ENCODE results near the gene HOXB5. TPM values are rescaled to one million over a fixed set of nuclear protein-coding genes. Genes with fewer than 3 reads are reported as not detected.

The HOXB5 gene
- total and polyA plus RNA-seq, 4 donors = 1.4 to 5.9 (median 3.6) TPM; not detected in 1

- Histone ChIP-seq H3K9me3 (ENCODE audit: control insufficient read depth, low read length) (no peaks in the 10 kb centered on the region), H3K27ac (ENCODE audit: low read depth in 1 of 2, low read length in 2 of 2) (no peak overlapping the region), H3K36me3 (ENCODE audit: control insufficient read depth in 1 of 2, insufficient read depth in 2 of 2, low read length in 1 of 2) (no peaks in the 10 kb centered on the region), H3K27me3 (ENCODE audit: control insufficient read depth in 1 of 2, insufficient read depth in 2 of 2, low read length in 1 of 2) (no peaks in the 10 kb centered on the region), H3K4me3 (ENCODE audit: low read length in 2 of 2) (no peak overlapping the region), H3K4me1 (ENCODE audit: control insufficient read depth in 1 of 2, insufficient read depth in 2 of 2, low read length in 2 of 2) (no peaks in the 10 kb centered on the region)
- intact Hi-C loops (cut with DNase I) = no loop called here
- DNase-seq = no peak
- WGBS, 2 donors = 89 to 94% methylated on average over 3 of the region's 3 CpGs
- no peak for ATAC-seq (ENCODE audit: low FRiP score)
Measured at GRCh38 chr17:48583708-48584222, 9.8 kb downstream of the HOXB5 start.

- ATAC-seq (ENCODE audit: low FRiP score) = no peak
- no peaks in the 10 kb centered on the region for H3K27me3 ChIP-seq (ENCODE audit: control insufficient read depth in 1 of 2, insufficient read depth in 2 of 2, low read length in 1 of 2)
- 33 to 53% methylated on average over 7 of the region's 7 CpGs for WGBS, 2 donors
Measured at GRCh38 chr17:48582750-48583069, 10.9 kb downstream of the HOXB5 start.

DNA sequence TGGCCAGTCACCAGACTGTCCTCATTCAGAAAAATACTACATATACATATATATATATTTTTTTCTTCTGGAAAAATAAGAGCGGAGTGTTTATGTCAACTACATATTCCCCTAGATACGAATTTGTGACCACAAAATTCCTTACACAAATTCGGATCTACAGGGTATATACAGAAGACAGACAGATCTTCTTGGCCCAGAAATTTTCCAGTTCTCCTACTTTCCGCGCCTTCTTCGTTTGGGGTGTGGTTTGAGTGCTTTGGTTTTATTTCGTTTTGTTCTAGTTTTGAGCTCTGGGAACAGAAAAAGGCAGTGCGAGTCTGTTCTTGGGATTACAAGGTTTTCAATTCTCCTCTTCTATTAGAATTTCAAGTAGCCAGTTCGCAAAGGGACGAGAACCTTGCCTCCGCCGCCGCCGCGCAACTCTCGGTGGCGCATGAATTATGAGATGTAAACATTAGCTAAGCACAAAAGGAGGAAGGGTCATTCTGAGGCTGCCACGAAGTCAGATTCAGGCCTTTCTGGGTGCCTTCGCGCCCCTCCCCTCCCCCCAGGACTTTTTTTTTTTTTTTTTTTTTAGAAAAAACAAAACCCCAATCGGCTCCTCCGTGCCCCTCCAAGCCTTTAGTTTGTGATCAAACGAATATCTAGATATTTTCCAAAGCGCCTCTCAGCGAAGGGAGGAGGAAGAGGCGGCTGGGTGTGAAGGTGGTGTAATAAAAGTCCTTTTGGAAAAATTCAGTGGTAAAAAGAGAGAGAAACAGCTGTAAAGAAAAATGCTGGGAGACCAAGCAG is 13.6 kb downstream of the HOXB5 start:
- WGBS, 2 donors = 75 to 77% methylated on average over 26 of the region's 26 CpGs
- ATAC-seq (ENCODE audit: low FRiP score) (no peak), DNase-seq (no peak)
- Histone ChIP-seq H3K27ac (ENCODE audit: low read depth in 1 of 2, low read length in 2 of 2) (no peak overlapping the region), H3K4me1 (ENCODE audit: control insufficient read depth in 1 of 2, insufficient read depth in 2 of 2, low read length in 2 of 2) (no peaks in the 10 kb centered on the region), H3K27me3 (ENCODE audit: control insufficient read depth in 1 of 2, insufficient read depth in 2 of 2, low read length in 1 of 2) (no peaks in the 10 kb centered on the region), H3K36me3 (ENCODE audit: control insufficient read depth in 1 of 2, insufficient read depth in 2 of 2, low read length in 1 of 2) (no peaks in the 10 kb centered on the region), H3K9me3 (ENCODE audit: control insufficient read depth, low read length) (no peaks in the 10 kb centered on the region), H3K4me3 (ENCODE audit: low read length in 2 of 2) (no peak overlapping the region)
- intact Hi-C loops (cut with DNase I) = no loop called here

More at GRCh38 chr17:48582750-48583069, 10.9 kb downstream of the HOXB5 start:
- Histone ChIP-seq H3K27ac (ENCODE audit: low read depth in 1 of 2, low read length in 2 of 2) (peak overlapping the region; percentile 11 to 49), H3K4me3 (ENCODE audit: low read length in 2 of 2) (no peak overlapping the region), H3K36me3 (ENCODE audit: control insufficient read depth in 1 of 2, insufficient read depth in 2 of 2, low read length in 1 of 2) (no peaks in the 10 kb centered on the region), H3K4me1 (ENCODE audit: control insufficient read depth in 1 of 2, insufficient read depth in 2 of 2, low read length in 2 of 2) (no peaks in the 10 kb centered on the region), H3K9me3 (ENCODE audit: control insufficient read depth, low read length) (no peaks in the 10 kb centered on the region)
- DNase-seq = no peak
- intact Hi-C loops (cut with DNase I) = no loop called here

GRCh38 chr17:48579471-48579759 is 14.2 kb downstream of the HOXB5 start:
- Histone ChIP-seq H3K4me1 (ENCODE audit: control insufficient read depth in 1 of 2, insufficient read depth in 2 of 2, low read length in 2 of 2) (peaks cover 0 to 5% of the 10 kb centered on the region in 2 donors), H3K9me3 (ENCODE audit: control insufficient read depth, low read length) (no peaks in the 10 kb centered on the region), H3K27me3 (ENCODE audit: control insufficient read depth in 1 of 2, insufficient read depth in 2 of 2, low read length in 1 of 2) (no peaks in the 10 kb centered on the region), H3K4me3 (ENCODE audit: low read length in 2 of 2) (no peak overlapping the region), H3K36me3 (ENCODE audit: control insufficient read depth in 1 of 2, insufficient read depth in 2 of 2, low read length in 1 of 2) (no peaks in the 10 kb centered on the region), H3K27ac (ENCODE audit: low read depth in 1 of 2, low read length in 2 of 2) (no peak overlapping the region)
- intact Hi-C loops (cut with DNase I) = no loop called here
- DNase-seq (no peak), ATAC-seq (ENCODE audit: low FRiP score) (no peak)
- 70 to 80% methylated on average over 7 of the region's 7 CpGs for WGBS, 2 donors

DNA sequence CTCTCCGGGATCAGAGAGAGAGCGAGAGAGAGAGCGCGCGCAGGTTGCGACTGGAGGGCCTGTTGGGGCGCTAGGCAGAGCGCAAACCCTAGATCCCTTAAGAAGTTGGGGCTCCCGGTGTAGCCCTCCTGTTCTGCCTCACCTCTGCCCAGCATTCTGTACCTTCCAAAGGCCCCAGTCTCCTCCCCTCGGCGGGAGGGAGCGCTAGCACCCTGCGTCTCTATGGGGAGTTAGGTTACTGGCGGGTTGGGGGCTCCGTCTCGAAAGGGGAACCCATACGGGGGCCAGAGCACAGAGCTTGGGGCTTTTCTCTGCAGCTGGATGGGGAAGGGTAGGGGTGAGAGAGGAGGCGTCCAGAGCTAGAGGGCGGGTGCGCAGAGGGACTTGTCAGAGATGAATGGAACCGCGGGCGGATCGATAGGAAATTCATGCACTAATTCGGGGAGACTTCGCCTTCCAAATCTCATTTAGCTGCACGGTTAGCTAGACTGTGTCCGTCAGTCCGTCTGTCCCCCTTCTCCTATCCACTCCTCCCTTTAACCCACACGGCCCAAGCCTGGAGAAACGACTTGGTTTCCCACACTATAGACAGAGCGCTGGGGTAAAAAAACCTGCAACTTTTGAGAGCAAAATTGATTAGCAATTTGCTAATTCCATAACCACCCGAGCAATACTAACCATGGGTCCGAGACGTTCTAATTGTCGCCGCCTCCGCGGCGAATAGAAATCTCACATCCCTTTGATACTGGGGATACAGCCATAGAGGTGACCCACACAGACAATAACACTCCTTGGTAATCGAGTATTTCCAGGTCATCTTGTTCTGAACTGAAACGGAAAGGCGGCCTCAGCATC is 14.7 kb downstream of the HOXB5 start:
- Histone ChIP-seq H3K27ac (ENCODE audit: low read depth in 1 of 2, low read length in 2 of 2) (peak overlapping the region; percentile 47 to 62), H3K4me3 (ENCODE audit: low read length in 2 of 2) (peak overlapping the region; percentile 39 to 68), H3K9me3 (ENCODE audit: control insufficient read depth, low read length) (no peaks in the 10 kb centered on the region), H3K4me1 (ENCODE audit: control insufficient read depth in 1 of 2, insufficient read depth in 2 of 2, low read length in 2 of 2) (peaks cover 0 to 7% of the 10 kb centered on the region in 2 donors), H3K27me3 (ENCODE audit: control insufficient read depth in 1 of 2, insufficient read depth in 2 of 2, low read length in 1 of 2) (no peaks in the 10 kb centered on the region), H3K36me3 (ENCODE audit: control insufficient read depth in 1 of 2, insufficient read depth in 2 of 2, low read length in 1 of 2) (no peaks in the 10 kb centered on the region)
- intact Hi-C loops (cut with DNase I) = no loop called here
- 30 to 39% methylated on average over 39 to 43 of the region's 43 CpGs for WGBS, 2 donors
- ATAC-seq (ENCODE audit: low FRiP score) (no peak), DNase-seq (no peak)

- DNase-seq (peak; percentile 90 to 92), ATAC-seq (ENCODE audit: low FRiP score) (peak; percentile 71)
- Histone ChIP-seq H3K4me1 (ENCODE audit: control insufficient read depth in 1 of 2, insufficient read depth in 2 of 2, low read length in 2 of 2) (peaks cover 0 to 7% of the 10 kb centered on the region in 2 donors), H3K36me3 (ENCODE audit: control insufficient read depth in 1 of 2, insufficient read depth in 2 of 2, low read length in 1 of 2) (no peaks in the 10 kb centered on the region), H3K9me3 (ENCODE audit: control insufficient read depth, low read length) (no peaks in the 10 kb centered on the region), H3K27me3 (ENCODE audit: control insufficient read depth in 1 of 2, insufficient read depth in 2 of 2, low read length in 1 of 2) (no peaks in the 10 kb centered on the region), H3K27ac (ENCODE audit: low read depth in 1 of 2, low read length in 2 of 2) (peak within 1 kb of the TSS; percentile 49 to 88), H3K4me3 (ENCODE audit: low read length in 2 of 2) (peak within 1 kb of the TSS; percentile 40 to 68)
- whole genome bisulfite sequencing, 2 donors = 0 to 1% methylated on average over 31 to 58 of the region's 58 CpGs
- intact Hi-C loops (cut with DNase I) = loop anchor here in 1 of 2 donors (1.0 kb wide), 2 partner anchors 31 to 35 kb away; no protein-coding TSS in a partner anchor
Measured at GRCh38 chr17:48577946-48578615, 15.5 kb downstream of the HOXB5 start, which contains the start of gene HOXB4. HOXB4 (minus strand) TSS chr17:48578350; CDS start chr17:48578319, 31 bp downstream.

GRCh38 chr17:48577330-48577945 is 16.1 kb downstream of the HOXB5 start:
- Histone ChIP-seq H3K27ac (ENCODE audit: low read depth in 1 of 2, low read length in 2 of 2) (peak overlapping the region; percentile 49 to 88), H3K4me1 (ENCODE audit: control insufficient read depth in 1 of 2, insufficient read depth in 2 of 2, low read length in 2 of 2) (peaks cover 0 to 7% of the 10 kb centered on the region in 2 donors)
- no peak for ATAC-seq (ENCODE audit: low FRiP score)

More at GRCh38 chr17:48577330-48577945, 16.1 kb downstream of the HOXB5 start:
- Histone ChIP-seq H3K9me3 (ENCODE audit: control insufficient read depth, low read length) (no peaks in the 10 kb centered on the region), H3K27me3 (ENCODE audit: control insufficient read depth in 1 of 2, insufficient read depth in 2 of 2, low read length in 1 of 2) (no peaks in the 10 kb centered on the region), H3K36me3 (ENCODE audit: control insufficient read depth in 1 of 2, insufficient read depth in 2 of 2, low read length in 1 of 2) (no peaks in the 10 kb centered on the region), H3K4me3 (ENCODE audit: low read length in 2 of 2) (peak overlapping the region; percentile 40 to 68)
- intact Hi-C loops (cut with DNase I) = loop anchor here in 1 of 2 donors (1.0 kb wide), 2 partner anchors 30 to 34 kb away; no protein-coding TSS in a partner anchor
- WGBS, 2 donors = 1 to 5% methylated on average over 19 of the region's 19 CpGs
- DNase-seq = peak in 1 of 2 donors; percentile 71

All from aorta (tissue), 5 donors.